ENCODE results near the gene ZNF701.

ZNF701 gene

DNA sequence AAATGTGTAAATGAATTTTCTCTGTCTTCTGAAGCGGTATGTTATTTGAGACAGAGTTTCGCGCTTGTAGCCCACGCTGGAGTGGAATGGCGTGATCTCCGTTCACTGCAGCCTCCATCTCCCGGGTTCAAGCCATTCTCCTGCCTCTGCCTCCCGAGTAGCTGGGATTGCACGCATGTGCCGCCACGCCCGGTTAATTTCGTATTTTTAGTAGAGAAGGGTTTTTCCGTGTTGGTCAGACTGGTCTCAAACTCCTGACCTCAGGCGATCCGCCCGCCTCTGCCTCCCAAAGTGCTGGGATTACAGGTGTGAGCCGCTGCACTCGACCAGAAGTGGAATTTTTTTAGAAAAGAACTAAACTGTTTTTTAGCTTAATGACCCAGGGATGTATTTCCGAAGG lies 46.0 kb upstream of the ZNF701 start:
- ChIA-PET CTCF (no interaction called here), POLR2A (no interaction called here)
- TF ChIP-seq WT1 (tag by site-specific recombination; IDR thresholded peaks at IDR 0.05) (no peak), MYNN (tag by site-specific recombination; IDR thresholded peaks at IDR 0.05; ENCODE audit: borderline replicate concordance) (no peak), ZSCAN30 (tag by site-specific recombination; IDR thresholded peaks at IDR 0.05) (no peak), HOXD13 (CRISPR knock-in tag; IDR thresholded peaks at IDR 0.05; ENCODE audit: borderline replicate concordance) (no peak)
- no peak overlapping the region for H3K4me3 ChIP-seq (ENCODE audit: low read depth, low read length)
- H3K27ac ChIP-seq (ENCODE audit: extremely low read depth, low read depth, low read length): no peak overlapping the region
- no peaks in the 10 kb centered on the region for H3K36me3 ChIP-seq (ENCODE audit: control insufficient read depth in 2 of 2, insufficient read depth in 1 of 2, low read length in 2 of 2)
- H3K4me1 ChIP-seq (ENCODE audit: control insufficient read depth, insufficient read depth, low read length): no peaks in the 10 kb centered on the region
- no peaks in the 10 kb centered on the region; the same call in 1 of the 2 replicates for H3K9me3 ChIP-seq (ENCODE audit: control insufficient read depth, insufficient read depth, low read depth, low read length)

GRCh38 chr19:52527134-52527955 lies 42.7 kb upstream of the ZNF701 start, which contains the start of gene ZNF808:
TSS of gene ZNF808 (plus strand) at chr19:52527668. CDS start at chr19:52543285, 15,617 bp downstream.
- ChIA-PET POLR2A (no interaction called here), CTCF (interaction anchor here (0.7 kb wide), 1 partner anchor 416 kb away, joined by 3 read pairs; no protein-coding TSS in a partner anchor)
- Histone ChIP-seq H3K4me3 (ENCODE audit: low read depth, low read length) (peak within 1 kb of the TSS; percentile 78), H3K4me1 (ENCODE audit: control insufficient read depth, insufficient read depth, low read length) (no peaks in the 10 kb centered on the region), H3K9me3 (ENCODE audit: control insufficient read depth, insufficient read depth, low read depth, low read length) (no peaks in the 10 kb centered on the region; the same call in 1 of the 2 replicates), H3K36me3 (ENCODE audit: control insufficient read depth in 2 of 2, insufficient read depth in 1 of 2, low read length in 2 of 2) (no peaks in the 10 kb centered on the region), H3K27ac (ENCODE audit: extremely low read depth, low read depth, low read length) (no peak within 1 kb of the TSS)
- TF ChIP-seq ZEB2 (tag by site-specific recombination; IDR thresholded peaks at IDR 0.05) (no peak), ZNF626 (tag by site-specific recombination; IDR thresholded peaks at IDR 0.05) (no peak), ZNF292 (tag by site-specific recombination; IDR thresholded peaks at IDR 0.05; ENCODE audit: borderline replicate concordance, low read depth) (no peak), ZNF791 (tag by site-specific recombination; IDR thresholded peaks at IDR 0.05) (no peak), ZNF23 (tag by site-specific recombination; IDR thresholded peaks at IDR 0.05; ENCODE audit: borderline replicate concordance) (no peak), ZNF645 (tag by site-specific recombination; IDR thresholded peaks at IDR 0.05) (no peak), ZNF776 (tag by site-specific recombination; IDR thresholded peaks at IDR 0.05; ENCODE audit: borderline replicate concordance) (no peak), ZNF302 (tag by site-specific recombination; IDR thresholded peaks at IDR 0.05; ENCODE audit: low read depth) (no peak), ZFP3 (tag by site-specific recombination; IDR thresholded peaks at IDR 0.05; ENCODE audit: low read depth) (no peak), KLF9 (tag by site-specific recombination; IDR thresholded peaks at IDR 0.05; ENCODE audit: low read depth) (no peak), ZNF658 (tag by site-specific recombination; IDR thresholded peaks at IDR 0.05) (no peak), ZNF530 (tag by site-specific recombination; IDR thresholded peaks at IDR 0.05; ENCODE audit: low read depth) (no peak), SCRT1 (tag by site-specific recombination; IDR thresholded peaks at IDR 0.05; ENCODE audit: borderline replicate concordance) (0 out of 2 replicates have a peak, but pooled peaks have one; percentile 25), KLF1 (tag by site-specific recombination; IDR thresholded peaks at IDR 0.05) (no peak), ZBTB21 (tag by site-specific recombination; IDR thresholded peaks at IDR 0.05) (no peak), PRDM10 (tag by site-specific recombination; IDR thresholded peaks at IDR 0.05) (peak; percentile 69), PRDM1 (tag by site-specific recombination; IDR thresholded peaks at IDR 0.05) (peak; percentile 94), MYNN (tag by site-specific recombination; IDR thresholded peaks at IDR 0.05; ENCODE audit: borderline replicate concordance) (no peak), ZNF513 (tag by site-specific recombination; IDR thresholded peaks at IDR 0.05) (no peak), KLF7 (tag by site-specific recombination; IDR thresholded peaks at IDR 0.05; ENCODE audit: borderline replicate concordance) (no peak), ZFP69B (tag by site-specific recombination; IDR thresholded peaks at IDR 0.05) (no peak), ZNF169 (tag by site-specific recombination; IDR thresholded peaks at IDR 0.05) (no peak), ZNF768 (tag by site-specific recombination; IDR thresholded peaks at IDR 0.05) (no peak)
- TF ChIP-seq, protein P1, sequence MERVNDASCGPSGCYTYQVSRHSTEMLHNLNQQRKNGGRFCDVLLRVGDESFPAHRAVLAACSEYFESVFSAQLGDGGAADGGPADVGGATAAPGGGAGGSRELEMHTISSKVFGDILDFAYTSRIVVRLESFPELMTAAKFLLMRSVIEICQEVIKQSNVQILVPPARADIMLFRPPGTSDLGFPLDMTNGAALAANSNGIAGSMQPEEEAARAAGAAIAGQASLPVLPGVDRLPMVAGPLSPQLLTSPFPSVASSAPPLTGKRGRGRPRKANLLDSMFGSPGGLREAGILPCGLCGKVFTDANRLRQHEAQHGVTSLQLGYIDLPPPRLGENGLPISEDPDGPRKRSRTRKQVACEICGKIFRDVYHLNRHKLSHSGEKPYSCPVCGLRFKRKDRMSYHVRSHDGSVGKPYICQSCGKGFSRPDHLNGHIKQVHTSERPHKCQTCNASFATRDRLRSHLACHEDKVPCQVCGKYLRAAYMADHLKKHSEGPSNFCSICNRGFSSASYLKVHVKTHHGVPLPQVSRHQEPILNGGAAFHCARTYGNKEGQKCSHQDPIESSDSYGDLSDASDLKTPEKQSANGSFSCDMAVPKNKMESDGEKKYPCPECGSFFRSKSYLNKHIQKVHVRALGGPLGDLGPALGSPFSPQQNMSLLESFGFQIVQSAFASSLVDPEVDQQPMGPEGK (tag by site-specific recombination; IDR thresholded peaks at IDR 0.05): peak; percentile 32; the same call in 1 of the 2 replicates
